Sigmoid colon (tissue), 7 donors: Measurements from ENCODE around the gene EIF4G3. TPM values are rescaled to one million over a fixed set of nuclear protein-coding genes. Genes with fewer than 3 reads are reported as not detected.
"Not testable (repeated sequence)": the region's sequence is repeated elsewhere in the genome, so short reads cannot be mapped to it uniquely, and the experiment has no call there.

ENCODE experiments used
- DNase-seq: peaks from one replicate; pipeline ENCODE4 v3.0.0-alpha.2; 2019
- H3K27ac ChIP-seq, 4 donors: fragments of 200-600 bp; sonication (generic); one replicate each; pipeline ENCODE4 v1.5.1; 2016 to 2019; ENCODE audit warnings: mild to moderate bottlenecking in 1 of 4
- H3K27me3 ChIP-seq, 3 donors: fragments of 200-600 bp; sonication (generic); one replicate each; pipeline ENCODE4 v1.5.1; 2019; ENCODE audit warnings: mild to moderate bottlenecking in 1 of 3
- H3K36me3 ChIP-seq, 4 donors: fragments of 200-600 bp; sonication (generic); one replicate each; pipeline ENCODE4 v1.5.1; 2016 to 2019
- H3K4me1 ChIP-seq, 4 donors: fragments of 200-600 bp; sonication (generic); one replicate each; pipeline ENCODE4 v1.5.1; 2017 to 2019
- H3K4me3 ChIP-seq, 4 donors: fragments of 200-600 bp; sonication (generic); one replicate each; pipeline ENCODE4 v1.5.1; 2017 to 2019; ENCODE audit warnings: mild to moderate bottlenecking in 2 of 4, moderate library complexity in 1 of 4
- H3K9me3 ChIP-seq, 4 donors: fragments of 200-600 bp in 3 of 4; sonication (generic) in 3 of 4; one replicate each; pipeline versions ENCODE4 v1.5.1 to v1.6.1; 2013 to 2019
- EP300 ChIP-seq, 4 donors: sonication (generic); formaldehyde crosslinking; IDR thresholded peaks; one replicate each; pipeline ENCODE4 v1.6.1; 2017; ENCODE audit warnings: antibody characterized with exemption in 4 of 4
- POLR2A ChIP-seq, 2 donors: fragments of 450-650 bp; IDR thresholded peaks; one replicate each; pipeline ENCODE4 v1.6.1; 2016; ENCODE audit warnings: antibody characterized with exemption in 2 of 2, mild to moderate bottlenecking in 2 of 2, moderate library complexity in 2 of 2
- POLR2AphosphoS5 ChIP-seq, 4 donors: sonication (generic); formaldehyde crosslinking; IDR thresholded peaks; one replicate each; pipeline ENCODE4 v1.6.1; 2017; ENCODE audit warnings: antibody characterized with exemption in 4 of 4
- WGBS, 2 donors: extraction: QIAGEN DNeasy Blood & Tissue Kit; methylation state at CpG; one replicate each; pipeline ENCODE4 v1.1.7; 2013; 5-methylcytosine and 5-hydroxymethylcytosine counted together
- intact Hi-C: fragments of 100-400 bp; cut with DNase I; formaldehyde crosslinking; loops from one replicate; pipeline ENCODE4 v1.15.1; 2023
- polyA plus RNA-seq, 3 donors: library from polyadenylated mRNA; stranded (reverse); fragments of 200-250 nt; gene quantifications; one replicate each; pipeline ENCODE4 v1.2.3, GENCODE V29; 2013
- total RNA-seq, 4 donors: library from RNA; depleted of rRNA; stranded (reverse); fragments of >200 nt; gene quantifications; one replicate each; pipeline ENCODE4 v1.1.0, GENCODE V29; 2016
- TF ChIP-seq, protein P1 (sequence below), 4 experiments: fragments of 450-650 bp in 3 of 4; fragments of 200-600 bp in 1 of 4; IDR thresholded peaks; one replicate each; pipeline ENCODE4 v1.5.1; 2016 to 2019; ENCODE audit warnings: antibody characterized with exemption in 4 of 4, mild to moderate bottlenecking in 3 of 4, moderate library complexity in 2 of 4
- donor health status: healthy with polysubstance abuse.
- donor health status: Bipolar disorder and iron deficiency.
- donor health status: healthy.

Gene EIF4G3
- total and polyA plus RNA-seq, 7 donors: 13.4 to 65.9 (median 33.5) TPM

GRCh38 chr1:21143138-21143537, 33.6 kb downstream of the EIF4G3 start:
- TF ChIP-seq POLR2A (IDR thresholded peaks at IDR 0.05) (no peak), EP300 (IDR thresholded peaks at IDR 0.05) (no peak), POLR2AphosphoS5 (IDR thresholded peaks at IDR 0.05) (no peak)
- TF ChIP-seq, protein P1, sequence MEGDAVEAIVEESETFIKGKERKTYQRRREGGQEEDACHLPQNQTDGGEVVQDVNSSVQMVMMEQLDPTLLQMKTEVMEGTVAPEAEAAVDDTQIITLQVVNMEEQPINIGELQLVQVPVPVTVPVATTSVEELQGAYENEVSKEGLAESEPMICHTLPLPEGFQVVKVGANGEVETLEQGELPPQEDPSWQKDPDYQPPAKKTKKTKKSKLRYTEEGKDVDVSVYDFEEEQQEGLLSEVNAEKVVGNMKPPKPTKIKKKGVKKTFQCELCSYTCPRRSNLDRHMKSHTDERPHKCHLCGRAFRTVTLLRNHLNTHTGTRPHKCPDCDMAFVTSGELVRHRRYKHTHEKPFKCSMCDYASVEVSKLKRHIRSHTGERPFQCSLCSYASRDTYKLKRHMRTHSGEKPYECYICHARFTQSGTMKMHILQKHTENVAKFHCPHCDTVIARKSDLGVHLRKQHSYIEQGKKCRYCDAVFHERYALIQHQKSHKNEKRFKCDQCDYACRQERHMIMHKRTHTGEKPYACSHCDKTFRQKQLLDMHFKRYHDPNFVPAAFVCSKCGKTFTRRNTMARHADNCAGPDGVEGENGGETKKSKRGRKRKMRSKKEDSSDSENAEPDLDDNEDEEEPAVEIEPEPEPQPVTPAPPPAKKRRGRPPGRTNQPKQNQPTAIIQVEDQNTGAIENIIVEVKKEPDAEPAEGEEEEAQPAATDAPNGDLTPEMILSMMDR (IDR thresholded peaks at IDR 0.05): no peak
- H3K36me3 ChIP-seq: peaks cover 0 to 6% (median 0%) of the 10 kb centered on the region in 4 donors
- intact Hi-C loops: no loop called here
- peaks cover 0 to 9% (median 4%) of the 10 kb centered on the region in 4 donors for H3K4me1 ChIP-seq
- H3K4me3 ChIP-seq: no peak overlapping the region
- no peak for DNase-seq
- WGBS, 2 donors: 95 to 99% methylated on average over 4 of the region's 4 CpGs
- H3K9me3 ChIP-seq: no peaks in the 10 kb centered on the region
- no peak overlapping the region for H3K27ac ChIP-seq
- no peaks in the 10 kb centered on the region for H3K27me3 ChIP-seq

DNA sequence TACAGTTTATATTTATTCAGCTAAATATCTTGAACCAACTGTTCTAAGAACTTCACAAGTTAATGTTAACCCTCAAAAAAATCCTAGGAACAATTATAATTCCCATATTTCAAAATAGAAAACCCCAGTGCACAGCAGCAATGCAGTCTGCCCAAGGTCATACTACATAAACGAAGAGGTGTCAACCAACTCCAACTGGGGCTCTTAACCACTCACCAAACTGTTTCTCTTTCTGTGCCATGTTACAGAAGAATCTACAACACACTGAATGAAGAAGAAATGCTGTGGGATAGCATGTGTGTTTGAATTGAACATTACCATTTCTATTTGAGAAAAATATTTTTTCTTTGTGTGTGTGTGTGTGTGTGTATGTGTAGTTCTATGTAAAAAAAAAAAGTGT, 35.7 kb downstream of the EIF4G3 start:
- Histone ChIP-seq H3K4me3 (no peak overlapping the region), H3K9me3 (no peaks in the 10 kb centered on the region), H3K27me3 (no peaks in the 10 kb centered on the region), H3K27ac (no peak overlapping the region), H3K36me3 (no peaks in the 10 kb centered on the region), H3K4me1 (peaks cover 0 to 9% (median 4%) of the 10 kb centered on the region in 4 donors)
- no peak for DNase-seq
- intact Hi-C loops: no loop called here
- no peak for TF ChIP-seq EP300 (IDR thresholded peaks at IDR 0.05)
- TF ChIP-seq, protein P1 (IDR thresholded peaks at IDR 0.05): no peak
- TF ChIP-seq POLR2AphosphoS5 (IDR thresholded peaks at IDR 0.05): no peak
- TF ChIP-seq POLR2A (IDR thresholded peaks at IDR 0.05): no peak
- WGBS, 2 donors: 76 to 86% methylated on average over 1 of the region's 1 CpG

GRCh38 chr1:21139601-21140000, 37.1 kb downstream of the EIF4G3 start:
- WGBS, 2 donors: 14 to 40% methylated on average over 2 of the region's 2 CpGs
- peaks cover 0 to 9% (median 4%) of the 10 kb centered on the region in 4 donors for H3K4me1 ChIP-seq

DNA sequence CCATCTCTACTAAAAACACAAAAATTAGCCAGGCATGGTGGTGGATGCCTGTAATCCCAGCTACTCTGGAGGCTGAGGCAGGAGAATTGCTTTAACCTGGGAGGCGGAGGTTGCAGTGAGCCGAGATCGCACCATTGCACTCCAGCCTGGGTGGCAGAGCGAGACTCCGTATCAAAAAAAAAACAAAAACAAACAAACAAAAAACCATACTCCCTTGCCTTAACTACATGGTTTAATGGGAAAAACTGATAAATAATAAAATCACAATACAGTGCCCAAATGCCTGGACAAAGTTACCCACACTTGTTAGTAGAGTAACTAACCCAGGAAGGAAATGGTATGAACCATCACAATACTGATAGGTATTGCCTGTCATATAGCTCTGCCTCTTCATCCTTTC, 40.4 kb downstream of the EIF4G3 start:
- WGBS, 2 donors: 97% methylated on average over 5 of the region's 5 CpGs
- H3K4me1 ChIP-seq, intact Hi-C loops, H3K27me3 ChIP-seq, H3K4me3 ChIP-seq, H3K36me3 ChIP-seq, H3K9me3 ChIP-seq, DNase-seq, H3K27ac ChIP-seq: not testable (repeated sequence)

More at GRCh38 chr1:21139601-21140000, 37.1 kb downstream of the EIF4G3 start:
- Histone ChIP-seq H3K27me3 (no peaks in the 10 kb centered on the region), H3K4me3 (no peak overlapping the region), H3K36me3 (peaks cover 0 to 5% (median 0%) of the 10 kb centered on the region in 4 donors), H3K9me3 (no peaks in the 10 kb centered on the region), H3K27ac (no peak overlapping the region)
- no peak for TF ChIP-seq POLR2AphosphoS5 (IDR thresholded peaks at IDR 0.05)
- no peak for DNase-seq
- intact Hi-C loops: no loop called here

- no peak overlapping the region for H3K27ac ChIP-seq
- no peak for DNase-seq
- intact Hi-C loops: no loop called here
- H3K9me3 ChIP-seq: no peaks in the 10 kb centered on the region
- peaks cover 0 to 11% (median 2%) of the 10 kb centered on the region in 4 donors for H3K36me3 ChIP-seq
- no peaks in the 10 kb centered on the region for H3K27me3 ChIP-seq
- TF ChIP-seq EP300 (IDR thresholded peaks at IDR 0.05) (no peak), POLR2AphosphoS5 (IDR thresholded peaks at IDR 0.05) (no peak), POLR2A (IDR thresholded peaks at IDR 0.05) (no peak)
- TF ChIP-seq, protein P1 (IDR thresholded peaks at IDR 0.05): no peak
- H3K4me1 ChIP-seq: no peaks in the 10 kb centered on the region
- no peak overlapping the region for H3K4me3 ChIP-seq
- 86 to 95% methylated on average over 1 of the region's 1 CpG for WGBS, 2 donors
Observed at GRCh38 chr1:21131200-21131599, 45.5 kb downstream of the EIF4G3 start.

- DNase-seq: no peak
- Histone ChIP-seq H3K4me3 (no peak overlapping the region), H3K27ac (no peak overlapping the region), H3K27me3 (no peaks in the 10 kb centered on the region), H3K4me1 (peaks cover 0 to 11% (median 8%) of the 10 kb centered on the region in 4 donors), H3K36me3 (peaks cover 0 to 10% (median 2%) of the 10 kb centered on the region in 4 donors), H3K9me3 (no peaks in the 10 kb centered on the region)
- intact Hi-C loops: no loop called here
- WGBS, 2 donors: 47 to 48% methylated on average over 2 of the region's 2 CpGs
- TF ChIP-seq POLR2A (IDR thresholded peaks at IDR 0.05): no peak
- TF ChIP-seq, protein P1 (IDR thresholded peaks at IDR 0.05): no peak
- TF ChIP-seq EP300 (IDR thresholded peaks at IDR 0.05): no peak
Observed at GRCh38 chr1:21129407-21129806, 47.3 kb downstream of the EIF4G3 start.
